ENCODE results near the gene FOXN3. TPM values are rescaled to one million over a fixed set of nuclear protein-coding genes. Genes with fewer than 3 reads are reported as not detected.

The FOXN3 gene
- total RNA-seq, 4 donors from 2014 or later, result 118 to 211 (median 167) TPM

DNA sequence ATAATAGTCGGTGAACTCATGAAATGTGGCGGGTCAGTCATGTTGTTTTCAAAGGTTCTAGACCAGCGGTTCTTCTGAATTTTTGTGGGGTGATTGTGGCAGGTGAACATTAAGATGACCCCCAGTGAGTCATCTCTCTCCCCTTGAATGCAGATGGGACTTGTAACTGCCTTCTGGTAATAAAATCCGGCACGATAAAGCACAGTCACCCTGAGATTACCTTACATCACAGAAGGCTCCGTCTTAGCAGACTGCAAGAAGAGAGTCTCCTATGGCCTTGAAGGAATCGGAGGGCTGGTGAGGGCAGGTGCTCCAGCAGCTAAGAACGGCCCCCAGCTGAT lies 189.6 kb downstream of the FOXN3 start:
- no peak for DNase-seq (ENCODE audit: low spot score in 2 of 2)
- intact Hi-C loops (cut with DNase I; ENCODE audit: low total_unique reads), result no loop called here
- 74 to 81% methylated on average over 8 of the region's 8 CpGs for WGBS, 2 donors
- H3K4me3 ChIP-seq (ENCODE audit: low read depth, poor library complexity, severe bottlenecking), result no peak overlapping the region
- TF ChIP-seq, protein P1, sequence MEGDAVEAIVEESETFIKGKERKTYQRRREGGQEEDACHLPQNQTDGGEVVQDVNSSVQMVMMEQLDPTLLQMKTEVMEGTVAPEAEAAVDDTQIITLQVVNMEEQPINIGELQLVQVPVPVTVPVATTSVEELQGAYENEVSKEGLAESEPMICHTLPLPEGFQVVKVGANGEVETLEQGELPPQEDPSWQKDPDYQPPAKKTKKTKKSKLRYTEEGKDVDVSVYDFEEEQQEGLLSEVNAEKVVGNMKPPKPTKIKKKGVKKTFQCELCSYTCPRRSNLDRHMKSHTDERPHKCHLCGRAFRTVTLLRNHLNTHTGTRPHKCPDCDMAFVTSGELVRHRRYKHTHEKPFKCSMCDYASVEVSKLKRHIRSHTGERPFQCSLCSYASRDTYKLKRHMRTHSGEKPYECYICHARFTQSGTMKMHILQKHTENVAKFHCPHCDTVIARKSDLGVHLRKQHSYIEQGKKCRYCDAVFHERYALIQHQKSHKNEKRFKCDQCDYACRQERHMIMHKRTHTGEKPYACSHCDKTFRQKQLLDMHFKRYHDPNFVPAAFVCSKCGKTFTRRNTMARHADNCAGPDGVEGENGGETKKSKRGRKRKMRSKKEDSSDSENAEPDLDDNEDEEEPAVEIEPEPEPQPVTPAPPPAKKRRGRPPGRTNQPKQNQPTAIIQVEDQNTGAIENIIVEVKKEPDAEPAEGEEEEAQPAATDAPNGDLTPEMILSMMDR (IDR thresholded peaks at IDR 0.05), result no peak
- no peak for TF ChIP-seq POLR2A (IDR thresholded peaks at IDR 0.05)

DNA sequence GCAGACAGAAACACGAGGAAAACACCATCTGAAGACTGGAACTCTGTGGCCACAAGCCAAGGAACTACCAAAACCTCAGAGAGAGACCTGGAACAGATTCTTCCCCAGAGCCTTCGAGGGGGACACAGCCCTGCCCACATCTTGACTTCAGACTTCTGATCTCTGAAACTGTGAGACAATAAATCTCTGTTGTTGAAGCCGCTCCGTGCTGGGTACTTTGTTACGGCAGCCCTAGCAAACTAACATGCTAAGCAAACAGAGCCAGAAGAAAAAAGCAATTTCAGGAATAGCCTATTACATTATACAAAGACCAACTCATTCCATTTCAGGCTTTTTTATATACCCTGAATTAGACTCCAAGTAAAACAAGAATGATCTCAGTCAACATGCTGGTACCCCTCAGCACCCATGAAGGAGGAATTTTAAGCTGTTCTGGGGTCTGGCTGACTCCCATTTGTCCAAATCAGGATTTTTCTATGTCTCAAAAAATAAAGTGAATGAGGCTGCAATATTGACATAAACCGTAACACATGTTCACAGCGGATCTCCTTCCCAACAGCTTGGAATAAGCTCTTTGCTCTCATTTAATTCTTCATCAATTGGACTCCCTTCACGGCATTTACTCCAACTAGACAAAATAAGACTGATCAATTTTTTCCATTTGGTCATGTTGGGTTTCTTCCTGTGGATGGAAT lies 190.1 kb downstream of the FOXN3 start:
- intact Hi-C loops (cut with DNase I; ENCODE audit: low total_unique reads), result no loop called here
- no peak overlapping the region for H3K4me3 ChIP-seq (ENCODE audit: low read depth, poor library complexity, severe bottlenecking)
- TF ChIP-seq, protein P1 (IDR thresholded peaks at IDR 0.05), result no peak
- no peak for TF ChIP-seq POLR2A (IDR thresholded peaks at IDR 0.05)
- 49 to 50% methylated on average over 8 of the region's 8 CpGs for WGBS, 2 donors
- DNase-seq (ENCODE audit: low spot score in 2 of 2), result peak in 1 of 2 donors; percentile 44

DNA sequence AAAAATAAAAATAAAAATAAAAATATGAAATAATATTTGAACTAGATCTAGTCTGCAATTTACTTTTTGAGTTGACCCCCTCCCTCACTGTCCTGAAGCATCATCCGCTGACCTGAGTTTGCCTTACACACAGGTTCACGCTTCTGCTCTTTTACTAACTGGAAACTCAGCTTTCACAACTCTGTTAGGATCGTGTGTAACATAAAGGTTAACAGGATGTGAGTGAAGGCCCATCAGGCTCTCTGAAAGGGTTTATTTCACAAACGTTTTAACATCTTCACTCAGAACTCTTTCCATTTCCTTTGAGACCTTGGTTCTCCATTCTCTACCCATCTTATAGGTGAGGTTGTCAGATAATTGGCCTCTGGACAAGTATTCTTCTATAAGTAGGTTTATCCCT lies 191.4 kb downstream of the FOXN3 start:
- intact Hi-C loops (cut with DNase I; ENCODE audit: low total_unique reads), result no loop called here
- no peak for DNase-seq (ENCODE audit: low spot score in 2 of 2)

DNA sequence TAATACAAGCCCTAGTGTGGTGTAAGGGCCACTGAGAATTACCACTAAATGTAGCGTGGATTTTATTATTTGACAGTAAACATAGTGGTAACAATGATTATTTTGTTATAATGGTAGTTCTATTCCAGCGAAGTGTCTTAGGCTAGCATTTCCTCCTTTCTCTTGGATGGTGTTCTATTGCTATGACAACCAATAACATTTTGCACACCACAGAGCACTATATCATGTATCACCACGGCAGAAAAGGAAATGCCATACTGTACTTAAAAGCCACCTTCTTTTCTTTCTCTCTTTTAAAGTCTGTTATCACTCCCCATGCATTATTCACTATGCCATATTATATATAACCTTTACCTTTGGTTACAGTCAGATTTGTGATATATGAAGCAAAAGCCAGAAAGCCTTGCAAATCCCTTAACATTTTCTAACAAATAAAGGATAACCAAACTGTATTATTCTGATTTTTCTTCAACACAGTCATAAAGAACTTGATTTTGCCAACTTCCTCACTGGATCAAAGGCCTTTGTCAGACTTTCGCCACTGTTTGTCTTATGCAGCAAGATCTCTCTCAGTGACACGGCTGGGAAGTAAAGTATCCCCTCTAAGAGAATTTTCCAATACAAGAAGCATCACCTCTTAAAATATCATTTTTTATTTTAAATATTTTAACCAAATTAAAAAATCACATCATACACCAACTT lies 195.8 kb downstream of the FOXN3 start:
- H3K4me3 ChIP-seq (ENCODE audit: low read depth, poor library complexity, severe bottlenecking), result no peak overlapping the region
- TF ChIP-seq POLR2A (IDR thresholded peaks at IDR 0.05), result no peak
- TF ChIP-seq, protein P1 (IDR thresholded peaks at IDR 0.05), result no peak
- intact Hi-C loops (cut with DNase I; ENCODE audit: low total_unique reads), result no loop called here
- WGBS, 2 donors, result 36 to 37% methylated on average over 5 of the region's 5 CpGs
- no peak for DNase-seq (ENCODE audit: low spot score in 2 of 2)

More for the DNA sequence above, 191.4 kb downstream of the FOXN3 start:
- no peak overlapping the region for H3K4me3 ChIP-seq (ENCODE audit: low read depth, poor library complexity, severe bottlenecking)
- 72 to 77% methylated on average over 4 of the region's 4 CpGs for WGBS, 2 donors
- TF ChIP-seq POLR2A (IDR thresholded peaks at IDR 0.05), result no peak
- TF ChIP-seq, protein P1 (IDR thresholded peaks at IDR 0.05), result no peak

DNA sequence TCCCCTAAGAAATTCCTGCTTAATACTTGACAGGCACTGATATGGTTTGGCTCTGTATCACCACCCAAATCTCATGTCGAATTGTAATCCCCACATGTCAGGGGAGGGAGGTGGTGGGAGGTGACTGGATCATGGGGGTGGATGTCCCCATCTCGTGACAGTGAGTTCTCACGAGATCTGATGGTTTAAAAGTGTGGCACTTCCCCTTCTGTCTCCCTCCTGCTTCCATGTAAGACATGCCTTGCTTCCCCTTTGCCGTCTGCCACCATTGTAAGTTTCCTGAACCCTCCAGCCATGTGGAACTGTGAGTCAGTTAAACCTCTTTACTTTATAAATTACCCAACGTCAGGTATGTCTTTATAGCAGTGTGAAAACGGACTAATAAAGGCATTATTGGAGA lies 198.0 kb downstream of the FOXN3 start:
- no peak overlapping the region for H3K4me3 ChIP-seq (ENCODE audit: low read depth, poor library complexity, severe bottlenecking)
- WGBS, 2 donors, result 93% methylated on average over 6 of the region's 6 CpGs
- TF ChIP-seq POLR2A (IDR thresholded peaks at IDR 0.05), result no peak
- TF ChIP-seq, protein P1 (IDR thresholded peaks at IDR 0.05), result no peak
- no peak for DNase-seq (ENCODE audit: low spot score in 2 of 2)
- intact Hi-C loops (cut with DNase I; ENCODE audit: low total_unique reads), result no loop called here

Data from lower leg skin (tissue), 4 donors.